GM19395 (cell line): Measurements from ENCODE around the gene PACS1.

Experiments
- ATAC-seq: cut with Tn5 transposase; IDR thresholded peaks from one replicate; pipeline ENCODE4 v1.9.1; 2021; ENCODE audit warnings: mild to moderate bottlenecking, moderate library complexity; ENCODE audit not compliant: unreplicated experiment

PACS1 gene

GRCh38 chr11:66178183-66178582, 108.1 kb downstream of the PACS1 start:
- no peak for ATAC-seq

GRCh38 chr11:66178871-66179270, 108.8 kb downstream of the PACS1 start:
- ATAC-seq = no peak

GRCh38 chr11:66181632-66182315, 111.7 kb downstream of the PACS1 start:
- ATAC-seq = no peak

- ATAC-seq = no peak
Measured at GRCh38 chr11:66183494-66184048, 113.5 kb downstream of the PACS1 start.

- no peak for ATAC-seq
Measured at GRCh38 chr11:66184728-66185127, 114.7 kb downstream of the PACS1 start.

- no peak for ATAC-seq
Measured at GRCh38 chr11:66186470-66186869, 116.4 kb downstream of the PACS1 start.

GRCh38 chr11:66187453-66187852, 117.4 kb downstream of the PACS1 start:
- ATAC-seq = no peak

GRCh38 chr11:66188580-66188979, 118.5 kb downstream of the PACS1 start:
- no peak for ATAC-seq

- no peak for ATAC-seq
Measured at GRCh38 chr11:66189031-66189745, 119.1 kb downstream of the PACS1 start.

GRCh38 chr11:66190786-66191185, 120.7 kb downstream of the PACS1 start:
- no peak for ATAC-seq

- no peak for ATAC-seq
Measured at GRCh38 chr11:66192181-66192863, 122.2 kb downstream of the PACS1 start.

GRCh38 chr11:66194391-66194790, 124.3 kb downstream of the PACS1 start:
- no peak for ATAC-seq

- no peak for ATAC-seq
Measured at GRCh38 chr11:66195867-66196266, 125.8 kb downstream of the PACS1 start.

- no peak for ATAC-seq
Measured at GRCh38 chr11:66203847-66204246, 133.8 kb downstream of the PACS1 start.

- ATAC-seq = no peak
Measured at GRCh38 chr11:66204412-66204811, 134.3 kb downstream of the PACS1 start.

GRCh38 chr11:66207816-66208215, 137.7 kb downstream of the PACS1 start:
- ATAC-seq = no peak

- no peak for ATAC-seq
Measured at GRCh38 chr11:66211100-66211499, 141.0 kb downstream of the PACS1 start.

GRCh38 chr11:66216911-66217310, 146.8 kb downstream of the PACS1 start:
- ATAC-seq = no peak

- ATAC-seq = no peak
Measured at GRCh38 chr11:66218036-66218435, 148.0 kb downstream of the PACS1 start.

GRCh38 chr11:66218846-66219620, 149.0 kb downstream of the PACS1 start:
- ATAC-seq = no peak
